ENCODE measurements around the gene HACL1.

Gene HACL1

GRCh38 chr3:15601399-15602145 is at the start of gene HACL1, which contains the start of gene BTD:
Gene HACL1 (minus strand): TSS chr3:15601569. CDS start chr3:15601463, 106 bp downstream.
Gene BTD (plus strand): TSS chr3:15601745. CDS start chr3:15635440, 33,695 bp downstream.
- H3K4me3 ChIP-seq (ENCODE audit: low read length): peak within 1 kb of the TSS; percentile 88
- peaks cover 9% of the 10 kb centered on the region for H3K4me1 ChIP-seq (ENCODE audit: control insufficient read depth, insufficient read depth, low read length)
- no peaks in the 10 kb centered on the region for H3K27me3 ChIP-seq (ENCODE audit: control insufficient read depth, insufficient read depth, low read length)
- H3K9ac ChIP-seq (ENCODE audit: low read length): peak within 1 kb of the TSS; percentile 78
- H3K27ac ChIP-seq (ENCODE audit: low read depth, low read length): peak within 1 kb of the TSS; percentile 90
- H3K36me3 ChIP-seq (ENCODE audit: control insufficient read depth, insufficient read depth, low read length): no peaks in the 10 kb centered on the region

- Histone ChIP-seq H3K9ac (ENCODE audit: low read length) (no peak overlapping the region), H3K4me3 (ENCODE audit: low read length) (no peak overlapping the region), H3K27ac (ENCODE audit: low read depth, low read length) (no peak overlapping the region), H3K4me1 (ENCODE audit: control insufficient read depth, insufficient read depth, low read length) (peaks cover 27% of the 10 kb centered on the region), H3K27me3 (ENCODE audit: control insufficient read depth, insufficient read depth, low read length) (no peaks in the 10 kb centered on the region), H3K36me3 (ENCODE audit: control insufficient read depth, insufficient read depth, low read length) (no peaks in the 10 kb centered on the region)
Observed at GRCh38 chr3:15649858-15650257, 48.5 kb upstream of the HACL1 start.

- Histone ChIP-seq H3K27ac (ENCODE audit: low read depth, low read length) (no peak overlapping the region), H3K9ac (ENCODE audit: low read length) (no peak overlapping the region), H3K4me1 (ENCODE audit: control insufficient read depth, insufficient read depth, low read length) (peaks cover 27% of the 10 kb centered on the region), H3K36me3 (ENCODE audit: control insufficient read depth, insufficient read depth, low read length) (no peaks in the 10 kb centered on the region), H3K4me3 (ENCODE audit: low read length) (no peak overlapping the region), H3K27me3 (ENCODE audit: control insufficient read depth, insufficient read depth, low read length) (no peaks in the 10 kb centered on the region)
Observed at GRCh38 chr3:15649341-15649740, 48.0 kb upstream of the HACL1 start.

GRCh38 chr3:15647611-15648167 is 46.3 kb upstream of the HACL1 start:
- H3K27me3 ChIP-seq (ENCODE audit: control insufficient read depth, insufficient read depth, low read length): no peaks in the 10 kb centered on the region
- no peaks in the 10 kb centered on the region for H3K36me3 ChIP-seq (ENCODE audit: control insufficient read depth, insufficient read depth, low read length)
- H3K27ac ChIP-seq (ENCODE audit: low read depth, low read length): peak overlapping the region; percentile 80
- H3K9ac ChIP-seq (ENCODE audit: low read length): no peak overlapping the region
- H3K4me3 ChIP-seq (ENCODE audit: low read length): no peak overlapping the region
- H3K4me1 ChIP-seq (ENCODE audit: control insufficient read depth, insufficient read depth, low read length): peaks cover 24% of the 10 kb centered on the region

GRCh38 chr3:15646851-15647511 is 45.6 kb upstream of the HACL1 start:
- peak overlapping the region; percentile 80 for H3K27ac ChIP-seq (ENCODE audit: low read depth, low read length)
- H3K36me3 ChIP-seq (ENCODE audit: control insufficient read depth, insufficient read depth, low read length): no peaks in the 10 kb centered on the region
- H3K27me3 ChIP-seq (ENCODE audit: control insufficient read depth, insufficient read depth, low read length): no peaks in the 10 kb centered on the region
- H3K4me1 ChIP-seq (ENCODE audit: control insufficient read depth, insufficient read depth, low read length): peaks cover 24% of the 10 kb centered on the region
- H3K9ac ChIP-seq (ENCODE audit: low read length): no peak overlapping the region
- peak overlapping the region; percentile 2 for H3K4me3 ChIP-seq (ENCODE audit: low read length)

GRCh38 chr3:15645740-15646501 is 44.6 kb upstream of the HACL1 start:
- Histone ChIP-seq H3K27me3 (ENCODE audit: control insufficient read depth, insufficient read depth, low read length) (no peaks in the 10 kb centered on the region), H3K9ac (ENCODE audit: low read length) (no peak overlapping the region), H3K4me1 (ENCODE audit: control insufficient read depth, insufficient read depth, low read length) (peaks cover 24% of the 10 kb centered on the region), H3K36me3 (ENCODE audit: control insufficient read depth, insufficient read depth, low read length) (no peaks in the 10 kb centered on the region), H3K27ac (ENCODE audit: low read depth, low read length) (peak overlapping the region; percentile 80), H3K4me3 (ENCODE audit: low read length) (no peak overlapping the region)

- Histone ChIP-seq H3K9ac (ENCODE audit: low read length) (no peak overlapping the region), H3K27me3 (ENCODE audit: control insufficient read depth, insufficient read depth, low read length) (no peaks in the 10 kb centered on the region), H3K4me3 (ENCODE audit: low read length) (no peak overlapping the region), H3K27ac (ENCODE audit: low read depth, low read length) (peak overlapping the region; percentile 80), H3K36me3 (ENCODE audit: control insufficient read depth, insufficient read depth, low read length) (no peaks in the 10 kb centered on the region), H3K4me1 (ENCODE audit: control insufficient read depth, insufficient read depth, low read length) (peaks cover 24% of the 10 kb centered on the region)
Observed at GRCh38 chr3:15645246-15645645, 43.9 kb upstream of the HACL1 start.

GRCh38 chr3:15638891-15639262 is 37.5 kb upstream of the HACL1 start:
- no peak overlapping the region for H3K4me3 ChIP-seq (ENCODE audit: low read length)
- H3K9ac ChIP-seq (ENCODE audit: low read length): no peak overlapping the region
- peak overlapping the region; percentile 89 for H3K27ac ChIP-seq (ENCODE audit: low read depth, low read length)
- peaks cover 40% of the 10 kb centered on the region for H3K4me1 ChIP-seq (ENCODE audit: control insufficient read depth, insufficient read depth, low read length)
- H3K27me3 ChIP-seq (ENCODE audit: control insufficient read depth, insufficient read depth, low read length): no peaks in the 10 kb centered on the region
- H3K36me3 ChIP-seq (ENCODE audit: control insufficient read depth, insufficient read depth, low read length): no peaks in the 10 kb centered on the region

- Histone ChIP-seq H3K27ac (ENCODE audit: low read depth, low read length) (peak overlapping the region; percentile 89), H3K4me3 (ENCODE audit: low read length) (no peak overlapping the region), H3K4me1 (ENCODE audit: control insufficient read depth, insufficient read depth, low read length) (peaks cover 46% of the 10 kb centered on the region), H3K36me3 (ENCODE audit: control insufficient read depth, insufficient read depth, low read length) (no peaks in the 10 kb centered on the region), H3K27me3 (ENCODE audit: control insufficient read depth, insufficient read depth, low read length) (no peaks in the 10 kb centered on the region), H3K9ac (ENCODE audit: low read length) (no peak overlapping the region)
Observed at GRCh38 chr3:15638193-15638890, 37.0 kb upstream of the HACL1 start.

- Histone ChIP-seq H3K4me3 (ENCODE audit: low read length) (no peak overlapping the region), H3K27me3 (ENCODE audit: control insufficient read depth, insufficient read depth, low read length) (no peaks in the 10 kb centered on the region), H3K9ac (ENCODE audit: low read length) (no peak overlapping the region), H3K36me3 (ENCODE audit: control insufficient read depth, insufficient read depth, low read length) (no peaks in the 10 kb centered on the region), H3K27ac (ENCODE audit: low read depth, low read length) (peak overlapping the region; percentile 88), H3K4me1 (ENCODE audit: control insufficient read depth, insufficient read depth, low read length) (peaks cover 47% of the 10 kb centered on the region)
Observed at GRCh38 chr3:15637131-15637951, 36.0 kb upstream of the HACL1 start.

- peaks cover 47% of the 10 kb centered on the region for H3K4me1 ChIP-seq (ENCODE audit: control insufficient read depth, insufficient read depth, low read length)
- H3K27me3 ChIP-seq (ENCODE audit: control insufficient read depth, insufficient read depth, low read length): no peaks in the 10 kb centered on the region
- peak overlapping the region; percentile 93 for H3K27ac ChIP-seq (ENCODE audit: low read depth, low read length)
- no peak overlapping the region for H3K9ac ChIP-seq (ENCODE audit: low read length)
- H3K4me3 ChIP-seq (ENCODE audit: low read length): peak overlapping the region; percentile 18
- H3K36me3 ChIP-seq (ENCODE audit: control insufficient read depth, insufficient read depth, low read length): no peaks in the 10 kb centered on the region
Observed at GRCh38 chr3:15636028-15636709, 34.8 kb upstream of the HACL1 start.

Measured in rectal smooth muscle tissue (tissue), 1 donor.